GM23248 (cell line): ENCODE data around the gene INHBB. TPM values are rescaled to one million over a fixed set of nuclear protein-coding genes. Genes with fewer than 3 reads are reported as not detected.

Experiments
- DNase-seq: peaks from one replicate; pipeline ENCODE4 v3.0.0-alpha.2; 2015
- H2AFZ ChIP-seq: fragments of 200-600 bp; sonication (generic); 2 replicates; pipeline ENCODE4 v1.6.1; 2016; ENCODE audit warnings: antibody characterized with exemption
- H3F3A ChIP-seq: fragments of 200-600 bp; sonication (generic); 2 replicates; pipeline ENCODE4 v1.6.1; 2016; ENCODE audit warnings: mild to moderate bottlenecking, antibody characterized with exemption, mixed run types; ENCODE audit not compliant: insufficient read depth
- H3K27ac ChIP-seq: fragments of 200-600 bp; sonication (generic); 2 replicates; pipeline ENCODE4 v1.5.1; 2016; ENCODE audit warnings: mild to moderate bottlenecking
- H3K27me3 ChIP-seq: fragments of 200-600 bp; sonication (generic); replicated peaks from 2 replicates; pipeline ENCODE4 v1.6.1; 2016; ENCODE audit warnings: mild to moderate bottlenecking; ENCODE audit not compliant: insufficient read depth
- H3K36me3 ChIP-seq: fragments of 200-600 bp; sonication (generic); 2 replicates; pipeline ENCODE4 v1.6.1; 2016; ENCODE audit warnings: low read depth, mild to moderate bottlenecking
- H3K4me1 ChIP-seq: fragments of 200-600 bp; sonication (generic); 2 replicates; pipeline ENCODE4 v1.6.1; 2016; ENCODE audit warnings: mild to moderate bottlenecking; ENCODE audit not compliant: insufficient read depth
- H3K4me2 ChIP-seq: fragments of 200-600 bp; sonication (generic); one replicate; pipeline ENCODE4 v1.6.1; 2016; ENCODE audit warnings: mild to moderate bottlenecking; ENCODE audit not compliant: unreplicated experiment
- H3K4me3 ChIP-seq: fragments of 200-600 bp; sonication (generic); 2 replicates; pipeline ENCODE4 v1.5.1; 2016; ENCODE audit warnings: mild to moderate bottlenecking
- H3K79me2 ChIP-seq: fragments of 200-600 bp; sonication (generic); 2 replicates; pipeline ENCODE4 v1.6.1; 2016; ENCODE audit warnings: mild to moderate bottlenecking; ENCODE audit not compliant: insufficient read depth
- H3K9ac ChIP-seq: fragments of 200-600 bp; sonication (generic); 2 replicates; pipeline ENCODE4 v1.6.1; 2016; ENCODE audit warnings: mild to moderate bottlenecking
- H3K9me2 ChIP-seq: fragments of 200-600 bp; sonication (generic); 2 replicates; pipeline ENCODE4 v1.6.1; 2016; ENCODE audit warnings: mixed run types, mild to moderate bottlenecking, moderate library complexity; ENCODE audit not compliant: insufficient read depth
- H3K9me3 ChIP-seq: fragments of 200-600 bp; sonication (generic); one replicate; pipeline ENCODE4 v1.6.1; 2017; ENCODE audit warnings: low read depth
- H4K20me1 ChIP-seq: fragments of 200-600 bp; sonication (generic); 2 replicates; pipeline ENCODE4 v1.6.0; 2016; ENCODE audit not compliant: insufficient read depth
- EZH2 ChIP-seq: fragments of 200-600 bp; sonication (generic); IDR thresholded peaks from 2 replicates; pipeline ENCODE4 v1.6.1; 2018; ENCODE audit warnings: antibody characterized with exemption, mild to moderate bottlenecking; ENCODE audit not compliant: insufficient read depth, poor library complexity, severe bottlenecking
- EZH2phosphoT487 ChIP-seq: fragments of 200-600 bp; sonication (generic); IDR thresholded peaks from 2 replicates; pipeline ENCODE4 v1.6.1; 2018; ENCODE audit warnings: antibody characterized with exemption, moderate library complexity, mild to moderate bottlenecking, low read depth; ENCODE audit not compliant: insufficient read depth
- WGBS, 2 experiments: methylation state at CpG; one replicate each; pipeline ENCODE4 v1.1.6; 2015 to 2017; ENCODE audit warnings: low lambda C conversion rate in 2 of 2, low coverage in 1 of 2; ENCODE audit errors: missing lambda C conversion rate in 2 of 2; 5-methylcytosine and 5-hydroxymethylcytosine counted together
- in situ Hi-C: fragments of 300-500 bp; cut with MboI; formaldehyde crosslinking; loops from 2 replicates; pipeline ENCODE4 v1.15.0; 2020
- polyA plus RNA-seq: library from polyadenylated mRNA; unstranded; fragments of >200 nt; fragmentation: Nextera tagmentation; extraction: Ambion mirVana; gene quantifications from 2 replicates; pipeline ENCODE4 v1.2.1, GENCODE V29; 2016
- total RNA-seq: library from RNA; depleted of rRNA; stranded (reverse); fragments of >200 nt; shearing (Covaris generic); gene quantifications from 2 replicates; pipeline ENCODE4 v1.2.3, GENCODE V29; 2014

The INHBB gene
- total and polyA plus RNA-seq, 2 experiments from 2014 or later = 0.49 to 5.6 TPM

- H3K4me3 ChIP-seq = no peak overlapping the region
- H4K20me1 ChIP-seq = no peaks in the 10 kb centered on the region
- TF ChIP-seq EZH2phosphoT487 (no peak), EZH2 (no peak)
- H3K9me3 ChIP-seq = no peaks in the 10 kb centered on the region
- WGBS, 2 experiments = 65 to 67% methylated on average over 13 of the region's 13 CpGs
- H3K9me2 ChIP-seq = no peaks in the 10 kb centered on the region
- H3K4me1 ChIP-seq = no peaks in the 10 kb centered on the region
- no peak overlapping the region for H3K9ac ChIP-seq
- H3K36me3 ChIP-seq = no peaks in the 10 kb centered on the region
- H3K4me2 ChIP-seq = no peak overlapping the region
- no peak for DNase-seq
- no peaks in the 10 kb centered on the region for H3F3A ChIP-seq
- peaks cover 12% of the 10 kb centered on the region for H3K27me3 ChIP-seq
- no peak overlapping the region for H3K27ac ChIP-seq
- H3K79me2 ChIP-seq = no peaks in the 10 kb centered on the region
- H2AFZ ChIP-seq = no peak overlapping the region
- in situ Hi-C loops = no loop called here
These were observed 38.8 kb downstream of the INHBB start for GRCh38 chr2:120384486-120385354.

- H4K20me1 ChIP-seq = no peaks in the 10 kb centered on the region
- no peaks in the 10 kb centered on the region for H3K79me2 ChIP-seq
- no peak for DNase-seq
- no peaks in the 10 kb centered on the region for H3F3A ChIP-seq
- no peak overlapping the region for H3K4me3 ChIP-seq
- no peaks in the 10 kb centered on the region for H3K36me3 ChIP-seq
- in situ Hi-C loops = no loop called here
- no peak overlapping the region for H3K27ac ChIP-seq
- 48 to 53% methylated on average over 3 to 4 of the region's 4 CpGs for WGBS, 2 experiments
- H3K9ac ChIP-seq = no peak overlapping the region
- H2AFZ ChIP-seq = no peak overlapping the region
- H3K9me2 ChIP-seq = no peaks in the 10 kb centered on the region
- H3K4me2 ChIP-seq = no peak overlapping the region
- TF ChIP-seq EZH2phosphoT487 (no peak), EZH2 (no peak)
- H3K27me3 ChIP-seq = peaks cover 16% of the 10 kb centered on the region
- no peaks in the 10 kb centered on the region for H3K4me1 ChIP-seq
- H3K9me3 ChIP-seq = no peaks in the 10 kb centered on the region
These were observed 39.6 kb downstream of the INHBB start for GRCh38 chr2:120385355-120386127.

DNA sequence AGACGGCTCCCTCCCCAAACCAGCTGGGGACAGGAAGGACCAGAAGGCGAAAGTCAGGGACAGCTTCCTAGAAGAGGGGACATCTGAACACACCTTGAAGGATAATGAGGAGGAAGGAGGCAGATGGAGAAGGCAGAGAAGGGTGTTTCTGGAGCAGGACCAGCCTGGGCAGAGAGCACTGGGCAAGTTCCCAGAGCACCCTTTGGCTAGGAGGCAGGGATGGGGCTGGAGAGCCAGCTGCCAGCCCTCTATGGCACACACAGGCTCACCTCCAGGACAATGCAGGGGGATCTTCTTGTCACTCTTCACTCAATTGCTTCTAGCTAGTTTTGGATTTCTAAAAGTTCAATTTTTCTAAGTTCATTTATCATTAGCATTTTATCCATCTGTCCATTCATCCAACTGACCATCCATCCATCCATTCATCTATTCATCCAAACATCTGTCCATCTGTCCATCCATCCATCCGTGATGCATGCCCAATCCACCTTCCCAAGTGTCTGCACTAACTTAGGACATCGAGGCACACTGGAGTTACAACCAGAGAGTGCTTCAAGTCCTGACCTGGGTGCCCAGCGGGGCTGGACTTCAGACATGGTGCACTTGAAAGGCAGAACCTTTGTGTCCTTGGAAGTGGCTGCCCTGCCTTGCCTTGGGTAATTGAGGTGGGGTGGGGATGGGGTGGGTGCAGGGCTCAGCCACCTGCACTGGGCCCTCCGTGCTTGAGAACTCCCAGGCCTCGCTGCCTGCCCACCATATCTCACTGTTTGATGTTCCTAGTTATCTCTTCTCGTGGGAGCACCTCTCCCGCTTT lies 42.5 kb downstream of the INHBB start:
- no peak overlapping the region for H3K27ac ChIP-seq
- no peak overlapping the region for H3K4me2 ChIP-seq
- in situ Hi-C loops = no loop called here
- no peak overlapping the region for H3K4me3 ChIP-seq
- no peaks in the 10 kb centered on the region for H4K20me1 ChIP-seq
- H3K4me1 ChIP-seq = no peaks in the 10 kb centered on the region
- 47 to 49% methylated on average over 9 of the region's 9 CpGs for WGBS, 2 experiments
- no peaks in the 10 kb centered on the region for H3F3A ChIP-seq
- no peaks in the 10 kb centered on the region for H3K9me2 ChIP-seq
- H3K79me2 ChIP-seq = no peaks in the 10 kb centered on the region
- TF ChIP-seq EZH2 (no peak), EZH2phosphoT487 (no peak)
- peaks cover 22% of the 10 kb centered on the region for H3K27me3 ChIP-seq
- H3K36me3 ChIP-seq = no peaks in the 10 kb centered on the region
- no peak for DNase-seq
- no peak overlapping the region for H3K9ac ChIP-seq
- H2AFZ ChIP-seq = no peak overlapping the region
- H3K9me3 ChIP-seq = no peaks in the 10 kb centered on the region

DNA sequence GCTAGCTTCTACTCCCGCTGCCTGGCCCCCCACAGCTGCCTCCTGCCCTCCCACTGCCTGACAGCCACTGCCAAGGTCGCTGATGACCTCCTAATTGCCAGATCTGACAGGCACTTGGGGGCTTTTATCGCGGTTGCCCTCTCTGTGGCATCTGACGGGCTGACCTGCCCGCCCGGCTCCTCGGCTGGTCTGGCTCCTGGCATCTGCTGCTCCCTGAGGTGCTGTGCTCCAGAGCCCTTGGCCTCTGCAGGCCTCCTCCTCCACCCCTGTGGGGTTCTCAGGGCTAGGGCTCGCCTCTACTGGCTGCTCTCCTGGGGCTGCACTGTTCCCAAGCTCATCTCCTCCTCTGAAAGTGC lies 43.1 kb downstream of the INHBB start:
- 64 to 77% methylated on average over 8 to 9 of the region's 9 CpGs for WGBS, 2 experiments
- in situ Hi-C loops = no loop called here
- H3K27me3 ChIP-seq = peaks cover 24% of the 10 kb centered on the region

More for the DNA sequence above, 43.1 kb downstream of the INHBB start:
- H3K9ac ChIP-seq = no peak overlapping the region
- H3K79me2 ChIP-seq = no peaks in the 10 kb centered on the region
- H3K4me1 ChIP-seq = no peaks in the 10 kb centered on the region
- H3K4me2 ChIP-seq = no peak overlapping the region
- H3F3A ChIP-seq = no peaks in the 10 kb centered on the region
- H3K4me3 ChIP-seq = no peak overlapping the region
- H3K9me2 ChIP-seq = no peaks in the 10 kb centered on the region
- TF ChIP-seq EZH2 (no peak), EZH2phosphoT487 (no peak)
- DNase-seq = no peak
- no peaks in the 10 kb centered on the region for H4K20me1 ChIP-seq
- H2AFZ ChIP-seq = no peak overlapping the region
- no peaks in the 10 kb centered on the region for H3K36me3 ChIP-seq
- no peak overlapping the region for H3K27ac ChIP-seq
- H3K9me3 ChIP-seq = no peaks in the 10 kb centered on the region
